Kidney (tissue), 14 donors: ENCODE data around the gene NDUFA13. TPM values are rescaled to one million over a fixed set of nuclear protein-coding genes. Genes with fewer than 3 reads are reported as not detected.

Experiments
- DNase-seq, 5 donors: peaks; one replicate each; pipeline ENCODE4 v3.0.0-alpha.2; 2013 to 2020
- FAIRE-seq: peaks from 2 replicates; lab custom pipeline; 2012; peaks lifted over from hg19 to GRCh38; lab: Jason Lieb, UNC
- H3K27ac ChIP-seq, 2 donors: one replicate each; pipeline ENCODE4 v1.7.0; 2013; ENCODE audit warnings: low read depth in 2 of 2, low read length in 2 of 2, inconsistent platforms in 1 of 2
- H3K27me3 ChIP-seq: one replicate; pipeline ENCODE4 v1.7.1; 2013; ENCODE audit warnings: low read length, inconsistent platforms; ENCODE audit not compliant: control insufficient read depth, insufficient read depth
- H3K36me3 ChIP-seq, 3 donors: one replicate each; pipeline versions ENCODE4 v1.7.0 to v1.7.1; 2013; ENCODE audit warnings: low read length in 3 of 3, control low read depth in 1 of 3, inconsistent platforms in 1 of 3; ENCODE audit not compliant: insufficient read depth in 3 of 3, control insufficient read depth in 2 of 3
- H3K4me1 ChIP-seq, 3 donors: one replicate each; pipeline versions ENCODE4 v1.7.0 to v1.7.1; 2013; ENCODE audit warnings: low read length in 3 of 3, inconsistent platforms in 1 of 3, low read depth in 1 of 3; ENCODE audit not compliant: control insufficient read depth in 2 of 3, insufficient read depth in 2 of 3
- H3K4me3 ChIP-seq, 3 donors: one replicate each; pipeline versions ENCODE4 v1.7.0 to v1.8.1; 2013; ENCODE audit warnings: low read length in 3 of 3, control low read depth in 1 of 3, inconsistent platforms in 1 of 3
- H3K9ac ChIP-seq, 3 donors: one replicate each; pipeline versions ENCODE4 v1.7.0 to v1.7.1; 2013; ENCODE audit warnings: low read length in 3 of 3, control low read depth in 1 of 3, inconsistent platforms in 1 of 3
- H3K9me3 ChIP-seq, 3 donors: one replicate each; pipeline versions ENCODE4 v1.7.0 to v1.7.1; 2013; ENCODE audit warnings: low read length in 3 of 3, control low read depth in 1 of 3, inconsistent platforms in 1 of 3; ENCODE audit not compliant: control insufficient read depth in 2 of 3, insufficient read depth in 1 of 3
- CTCF ChIP-seq: IDR thresholded peaks from 3 replicates; pipeline ENCODE4 v1.5.1; 2012; ENCODE audit warnings: mild to moderate bottlenecking, moderate library complexity, borderline replicate concordance; ENCODE audit not compliant: insufficient read depth; ENCODE audit errors: extremely low read depth
- intact Hi-C: fragments of 100-400 bp; cut with DNase I; formaldehyde crosslinking; loops from one replicate; pipeline ENCODE4 v1.11.1; 2022
- polyA plus RNA-seq: library from polyadenylated mRNA; stranded (reverse); fragments of 350-450 nt; fragmentation: Illumina TruSeq; extraction: RNeasy Lipid Tissue Mini Kit (QIAGEN cat#74804); gene quantifications from one replicate; pipeline ENCODE4 v1.2.3, GENCODE V29; 2014; ENCODE audit warnings: low read depth, low replicate concordance; ENCODE audit not compliant: insufficient read depth
- total RNA-seq: library from RNA; stranded (reverse); fragmentation: NEBNext Ultra II Directional; extraction: Animal tissue kit (Norgen Biotek cat#: 25700); gene quantifications from one replicate; pipeline ENCODE4 v1.2.1, GENCODE V29; 2021
- donor health status: control.
- donor health status: control.
- donor health status: control.
- donor health status: control.
- donor health status: control.
- donor health status: DM: yes; HTN: yes; CAD: no.
- donor health status: Normal renal cell carcinoma (clear cell type).

The NDUFA13 gene
- total and polyA plus RNA-seq, 2 donors from 2014 or later, result 328 to 627 TPM

- peak in 2 of 5 donors; percentile 25 to 65 for DNase-seq
- Histone ChIP-seq H3K4me3 (no peak overlapping the region), H3K36me3 (no peaks in the 10 kb centered on the region), H3K27me3 (peaks cover 15% of the 10 kb centered on the region), H3K4me1 (peaks cover 0 to 14% (median 5%) of the 10 kb centered on the region in 3 donors), H3K27ac (no peak overlapping the region), H3K9ac (no peak overlapping the region), H3K9me3 (no peaks in the 10 kb centered on the region)
- intact Hi-C loops, result no loop called here
- no peak for TF ChIP-seq CTCF
- FAIRE-seq, result no peak
Measured at GRCh38 chr19:19543101-19543500, 27.1 kb downstream of the NDUFA13 start.

- H3K36me3 ChIP-seq, result no peaks in the 10 kb centered on the region
- H3K27ac ChIP-seq, result no peak overlapping the region
- peaks cover 0 to 10% (median 0%) of the 10 kb centered on the region in 3 donors for H3K4me1 ChIP-seq
- no peaks in the 10 kb centered on the region for H3K9me3 ChIP-seq
- FAIRE-seq (no peak), DNase-seq (peak in 2 of 5 donors; percentile 37 to 60)
- H3K9ac ChIP-seq, result no peak overlapping the region
- H3K27me3 ChIP-seq, result peaks cover 13% of the 10 kb centered on the region
- intact Hi-C loops, result no loop called here
- TF ChIP-seq CTCF, result no peak
- H3K4me3 ChIP-seq, result no peak overlapping the region
Measured at GRCh38 chr19:19543640-19544039, 27.6 kb downstream of the NDUFA13 start.

GRCh38 chr19:19544257-19544953 is 28.4 kb downstream of the NDUFA13 start:
- Histone ChIP-seq H3K9me3 (no peaks in the 10 kb centered on the region), H3K9ac (no peak overlapping the region), H3K36me3 (no peaks in the 10 kb centered on the region), H3K4me3 (no peak overlapping the region), H3K27me3 (peaks cover 9% of the 10 kb centered on the region), H3K4me1 (peaks cover 0 to 8% (median 0%) of the 10 kb centered on the region in 3 donors), H3K27ac (no peak overlapping the region)
- intact Hi-C loops, result no loop called here
- FAIRE-seq, result no peak
- no peak for TF ChIP-seq CTCF
- peak in 2 of 5 donors; percentile 34 to 67 for DNase-seq
